ENCODE measurements around the gene PPP1R3E.
A peak's percentile ranks its signal among the peaks of the same experiment; 100 is the strongest.
"Not testable (repeated sequence)": the region's sequence is repeated elsewhere in the genome, so short reads cannot be mapped to it uniquely, and the experiment has no call there.

PPP1R3E gene

GRCh38 chr14:23302290-23303225 lies at the start of gene PPP1R3E:
PPP1R3E (minus strand) TSS chr14:23302859; CDS start chr14:23302576, 283 bp downstream.
- peak; percentile 79 to 89 for DNase-seq (ENCODE audit: low read depth in 2 of 2)

DNA sequence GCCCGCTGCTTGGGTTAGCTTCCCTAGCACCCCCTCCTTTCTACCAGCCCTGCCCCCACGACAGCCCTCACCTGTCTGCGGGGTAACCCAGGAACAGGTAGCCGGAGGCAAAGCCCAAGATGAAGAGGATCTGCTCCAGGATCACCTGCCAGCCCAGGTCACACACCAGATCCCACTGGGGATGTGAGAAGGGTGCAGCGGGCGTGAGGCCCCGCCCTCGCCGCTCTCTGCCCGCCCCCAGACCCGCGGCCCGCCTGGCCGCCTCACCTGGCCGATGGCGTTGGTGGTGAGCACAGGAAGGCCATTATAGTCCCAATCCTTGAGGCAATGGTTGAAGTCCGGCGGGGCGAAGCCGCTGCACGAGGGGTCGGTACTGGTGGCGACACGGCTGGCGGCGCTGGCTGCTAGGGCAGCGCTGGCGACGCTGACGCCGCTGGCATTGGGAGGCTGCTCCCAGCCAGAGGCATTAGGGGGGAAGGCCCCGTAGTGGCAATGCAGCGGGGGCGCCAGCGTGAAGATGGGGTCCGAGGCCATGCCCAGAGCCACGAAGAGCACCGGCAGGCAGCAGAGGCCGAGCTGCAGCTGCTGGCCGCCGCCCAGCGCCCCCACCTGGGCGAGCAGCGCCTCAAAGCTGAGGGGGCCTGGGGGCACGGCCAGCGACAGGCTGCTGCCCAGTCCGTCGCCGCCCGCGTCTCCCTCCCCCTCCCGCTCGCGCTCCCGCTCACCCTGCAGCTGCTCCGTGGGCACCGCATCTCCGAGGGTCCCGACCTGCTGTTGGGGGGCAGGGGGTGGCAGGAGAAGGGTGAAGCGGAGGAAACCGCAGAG lies 49.2 kb upstream of the PPP1R3E start:
- DNase-seq (ENCODE audit: low read depth in 2 of 2) = no peak

DNA sequence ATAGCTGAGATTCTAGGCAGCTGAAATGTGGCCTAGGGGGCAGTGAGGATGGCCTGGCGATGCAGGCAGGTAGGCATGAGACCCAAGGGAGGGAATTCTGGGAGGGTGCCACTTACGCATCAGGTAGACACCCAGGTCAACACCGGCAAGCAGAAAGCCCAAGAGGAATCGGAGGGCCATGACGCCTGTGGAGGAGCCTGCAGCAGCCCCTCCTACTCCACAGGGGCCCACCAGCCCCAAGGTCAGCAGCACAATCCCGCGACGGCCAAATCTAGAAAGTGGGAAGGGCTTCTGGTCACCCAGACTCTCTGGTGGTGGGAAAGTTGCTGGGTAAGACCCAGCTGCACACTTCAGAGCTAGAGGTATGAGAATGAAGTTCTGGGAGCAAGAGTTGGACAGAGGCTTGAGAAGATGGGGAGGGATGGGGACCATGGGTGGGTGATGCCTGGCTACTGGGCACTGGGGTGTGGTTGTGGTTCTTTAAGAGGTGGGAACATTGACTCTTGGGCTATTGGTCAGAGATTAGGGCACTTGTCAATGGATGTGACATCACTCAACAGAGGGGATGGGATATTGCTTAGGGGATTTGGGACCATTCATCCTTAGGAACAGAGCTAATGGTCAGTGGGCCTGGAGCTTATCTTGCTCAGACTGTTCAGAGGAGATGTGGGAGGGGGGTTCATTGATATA lies 46.6 kb upstream of the PPP1R3E start:
- no peak for DNase-seq (ENCODE audit: low read depth in 2 of 2)

- no peak for DNase-seq (ENCODE audit: low read depth in 2 of 2)
These were observed 45.6 kb upstream of the PPP1R3E start for GRCh38 chr14:23348297-23348655.

GRCh38 chr14:23347406-23348296 lies 45.0 kb upstream of the PPP1R3E start:
- no peak for DNase-seq (ENCODE audit: low read depth in 2 of 2)

GRCh38 chr14:23346693-23347405 lies 44.2 kb upstream of the PPP1R3E start:
- DNase-seq (ENCODE audit: low read depth in 2 of 2) = no peak

DNA sequence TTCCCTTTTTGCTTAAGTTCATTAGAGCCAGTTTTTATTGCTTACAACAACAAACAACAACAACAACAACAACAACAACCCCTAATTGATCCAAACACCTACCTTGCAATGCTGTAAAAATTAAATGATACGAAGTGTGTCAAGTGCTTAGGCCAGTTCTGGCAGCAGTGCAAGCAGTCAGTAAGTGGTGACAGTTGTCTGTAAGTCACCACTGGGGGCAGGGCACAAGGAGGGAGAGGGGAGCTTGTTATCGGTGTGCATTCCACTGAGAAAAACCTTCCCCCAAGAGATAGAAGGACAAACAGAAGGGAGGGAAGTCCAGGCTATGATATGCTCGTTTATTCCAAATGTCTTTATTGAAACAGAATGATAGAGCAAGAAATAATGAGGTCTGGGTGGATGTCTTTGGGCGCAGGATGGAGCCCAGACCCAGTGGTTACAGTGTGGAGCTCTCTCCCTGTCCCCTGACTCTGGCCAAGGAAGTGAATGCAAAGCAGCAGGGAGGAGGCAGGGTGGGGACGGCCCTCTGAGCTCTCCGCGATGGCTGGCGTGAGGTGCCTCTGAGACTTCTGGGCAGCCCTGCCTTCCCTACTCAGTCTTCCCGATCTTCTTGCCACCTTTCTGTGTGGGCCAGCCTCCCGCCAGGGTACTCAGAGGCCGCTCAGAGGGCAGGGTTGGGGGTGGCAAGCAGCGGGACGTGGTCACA lies 43.5 kb upstream of the PPP1R3E start:
- DNase-seq (ENCODE audit: low read depth in 2 of 2) = no peak

- no peak for DNase-seq (ENCODE audit: low read depth in 2 of 2)
These were observed 41.8 kb upstream of the PPP1R3E start for GRCh38 chr14:23344481-23344880.

DNA sequence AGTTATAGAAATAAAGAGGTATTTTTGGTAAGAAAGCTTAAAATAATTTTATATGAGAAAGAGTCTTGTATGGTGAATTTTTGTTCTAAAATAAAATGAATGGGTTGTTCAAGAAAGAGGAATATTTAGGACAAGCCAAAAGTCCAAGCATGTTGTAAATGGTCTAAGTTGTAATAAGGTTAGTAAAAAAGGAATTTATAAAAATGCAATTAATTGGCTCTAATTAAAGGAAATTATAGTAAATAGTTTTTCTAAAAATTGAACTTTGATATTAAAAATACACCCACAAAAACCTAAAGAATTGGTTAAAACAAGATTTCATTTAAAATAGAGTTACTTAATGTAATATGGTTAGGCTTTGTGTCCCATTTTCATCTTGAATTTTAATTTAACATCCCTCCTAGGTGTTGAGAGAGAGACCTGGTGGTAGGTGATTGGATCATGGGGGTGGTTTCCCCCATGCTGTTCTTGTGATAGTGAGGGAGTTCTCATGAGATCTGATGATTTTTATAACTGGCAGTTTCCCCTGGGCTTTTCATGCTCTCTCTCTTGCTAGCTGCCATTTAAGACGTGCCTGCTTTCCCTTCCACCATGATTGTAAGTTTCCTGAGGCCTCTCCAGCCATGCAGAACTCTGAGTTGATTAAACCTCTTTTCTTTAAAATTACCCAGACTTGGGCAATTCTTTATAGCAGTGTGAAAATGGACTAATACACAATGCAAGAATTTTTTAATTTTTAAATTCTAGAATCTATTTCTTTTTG lies 37.0 kb upstream of the PPP1R3E start:
- no peak for DNase-seq (ENCODE audit: low read depth in 2 of 2)

DNA sequence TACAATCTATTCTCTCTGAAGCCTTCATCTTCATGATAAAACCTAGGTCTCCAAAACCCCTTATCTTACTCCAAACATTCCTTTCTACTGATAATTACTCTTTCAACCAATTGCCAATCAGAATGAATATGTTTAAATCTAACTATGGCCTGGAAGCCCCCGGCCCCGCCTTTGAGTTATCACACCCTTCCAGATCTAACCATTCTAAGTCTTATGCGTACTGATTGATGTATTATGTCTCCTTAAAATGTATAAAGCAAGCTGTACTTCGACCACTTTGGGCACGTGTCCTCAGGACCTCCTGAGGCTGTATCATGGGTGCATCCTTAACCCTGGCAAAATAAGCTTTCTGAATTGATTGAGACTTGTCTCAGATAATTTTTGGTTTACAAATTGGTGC lies 33.0 kb upstream of the PPP1R3E start:
- DNase-seq (ENCODE audit: low read depth in 2 of 2) = no peak

- DNase-seq (ENCODE audit: low read depth in 2 of 2) = peak; percentile 48 to 52
These were observed 25.5 kb upstream of the PPP1R3E start for GRCh38 chr14:23327947-23328744.

DNA sequence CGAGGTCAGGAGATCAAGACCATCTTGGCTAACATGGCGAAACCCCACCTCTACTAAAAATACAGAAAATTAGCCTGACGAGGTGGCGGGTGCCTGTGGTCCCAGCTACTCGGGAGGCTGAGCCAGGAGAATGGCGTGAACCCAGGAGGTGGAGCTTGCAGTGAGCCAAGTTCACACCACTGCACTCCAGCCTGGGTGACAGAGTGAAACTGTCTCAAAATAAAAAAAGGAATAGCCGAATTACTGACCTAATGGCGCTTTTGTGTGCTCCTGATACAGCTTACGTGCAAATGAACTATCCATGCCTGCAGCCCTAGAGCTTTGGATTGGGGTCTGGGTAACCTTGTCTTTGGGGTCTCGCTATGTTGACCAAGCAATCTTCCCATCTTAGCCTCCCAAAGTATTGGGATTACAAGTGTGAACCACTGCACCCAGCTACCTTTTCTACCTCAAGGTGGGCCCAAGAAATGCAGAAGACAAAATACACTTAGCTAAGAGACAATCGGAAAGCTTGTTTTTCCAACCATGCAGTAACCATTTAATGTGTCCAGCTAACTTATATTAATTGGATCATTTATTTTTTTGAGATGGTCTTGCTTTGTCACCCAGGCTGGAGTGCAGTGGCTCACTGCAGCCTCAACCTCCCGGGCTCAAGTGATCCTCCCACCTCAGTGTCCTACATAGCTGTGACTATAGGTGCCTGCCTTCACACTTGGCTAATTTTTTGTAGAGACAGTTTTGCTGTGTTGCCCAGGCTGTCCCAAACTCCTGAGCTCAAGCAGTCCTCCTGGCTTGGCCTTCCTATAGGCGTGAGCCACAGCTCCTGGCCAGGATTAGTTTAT lies 24.1 kb upstream of the PPP1R3E start:
- no peak for DNase-seq (ENCODE audit: low read depth in 2 of 2)

GRCh38 chr14:23325746-23326145 lies 23.1 kb upstream of the PPP1R3E start:
- DNase-seq (ENCODE audit: low read depth in 2 of 2) = not testable (repeated sequence)

- no peak for DNase-seq (ENCODE audit: low read depth in 2 of 2)
These were observed 22.3 kb upstream of the PPP1R3E start for GRCh38 chr14:23324993-23325392.

- no peak for DNase-seq (ENCODE audit: low read depth in 2 of 2)
These were observed 21.8 kb upstream of the PPP1R3E start for GRCh38 chr14:23324455-23324846.

DNA sequence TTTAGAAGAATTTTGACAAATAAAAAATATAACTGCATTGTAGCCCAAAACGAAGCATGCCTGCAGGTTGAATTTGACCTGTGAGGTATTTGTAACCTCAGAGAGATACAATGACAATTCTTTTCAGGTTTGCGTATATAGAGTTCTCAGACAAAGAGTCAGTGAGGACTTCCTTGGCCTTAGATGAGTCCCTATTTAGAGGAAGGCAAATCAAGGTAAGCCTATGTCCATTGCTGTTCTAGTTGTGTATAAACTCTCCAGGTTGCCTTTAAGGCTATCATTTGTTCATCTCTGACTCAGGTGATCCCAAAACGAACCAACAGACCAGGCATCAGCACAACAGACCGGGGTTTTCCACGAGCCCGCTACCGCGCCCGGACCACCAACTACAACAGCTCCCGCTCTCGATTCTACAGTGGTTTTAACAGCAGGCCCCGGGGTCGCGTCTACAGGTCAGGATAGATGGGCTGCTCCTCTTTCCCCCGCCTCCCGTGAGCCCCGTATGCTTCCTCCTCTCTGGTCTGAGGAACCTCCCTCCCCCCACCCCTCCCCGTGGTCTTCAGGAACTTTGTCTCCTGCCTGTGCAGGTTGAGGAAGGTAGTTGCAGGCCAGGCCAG lies 21.3 kb upstream of the PPP1R3E start:
- no peak for DNase-seq (ENCODE audit: low read depth in 2 of 2)
